HG03460 (cell line): ENCODE measurements around the gene PLCB2.

Experiments
- ATAC-seq: cut with Tn5 transposase; IDR thresholded peaks from one replicate; pipeline ENCODE4 v1.9.1; 2021; ENCODE audit not compliant: unreplicated experiment

PLCB2 gene

GRCh38 chr15:40239404-40239692 is 68.4 kb downstream of the PLCB2 start:
- ATAC-seq, result no peak

GRCh38 chr15:40238532-40239403 is 69.0 kb downstream of the PLCB2 start, which contains the start of gene PAK6:
PAK6 (plus strand) TSS chr15:40239063; CDS start chr15:40264786, 25,723 bp downstream.
- no peak for ATAC-seq
